HepG2 (cell line): ENCODE data around the gene GLYATL3. TPM values are rescaled to one million over a fixed set of nuclear protein-coding genes. Genes with fewer than 3 reads are reported as not detected.

Source experiments
- EHMT2 ChIP-seq: fragments of 200-600 bp; sonication (generic); IDR thresholded peaks from 2 replicates; pipeline ENCODE4 v1.7.0; 2017; ENCODE audit warnings: antibody characterized with exemption, low read depth, low read length, borderline replicate concordance
- GATAD2A ChIP-seq: IDR thresholded peaks from 2 replicates; pipeline ENCODE4 v1.6.1; 2016
- IRF2 ChIP-seq: IDR thresholded peaks from 2 replicates; pipeline ENCODE4 v1.6.1; 2018; ENCODE audit warnings: missing genetic modification reagents, missing compliant biosample characterization
- NFE2 ChIP-seq: sonication (generic); formaldehyde crosslinking; IDR thresholded peaks from 2 replicates; pipeline ENCODE4 v1.4.0; 2020; ENCODE audit warnings: missing genetic modification reagents
- POGZ ChIP-seq: sonication (generic); formaldehyde crosslinking; IDR thresholded peaks from 2 replicates; pipeline ENCODE4 v1.4.0; 2020; ENCODE audit warnings: mild to moderate bottlenecking, missing genetic modification reagents
- PRMT3 ChIP-seq: sonication (generic); formaldehyde crosslinking; IDR thresholded peaks from 2 replicates; pipeline ENCODE4 v1.8.1; 2022; ENCODE audit warnings: low read depth, mild to moderate bottlenecking, moderate library complexity, missing genetic modification reagents, borderline replicate concordance
- SMAD3 ChIP-seq: sonication (generic); formaldehyde crosslinking; IDR thresholded peaks from 2 replicates; pipeline ENCODE4 v1.4.0; 2020; ENCODE audit warnings: missing genetic modification reagents
- ZKSCAN1 ChIP-seq: fragments of 150-350 bp; IDR thresholded peaks from 2 replicates; pipeline ENCODE4 v1.6.1; 2014; ENCODE audit warnings: low read length
- ZNF558 ChIP-seq: sonication (generic); formaldehyde crosslinking; IDR thresholded peaks from 2 replicates; pipeline ENCODE4 v1.9.0; 2022; ENCODE audit warnings: mild to moderate bottlenecking, missing genetic modification reagents, borderline replicate concordance
- ZNF577 ChIP-seq: sonication (generic); formaldehyde crosslinking; IDR thresholded peaks from 2 replicates; pipeline ENCODE4 v1.4.0; 2020; ENCODE audit warnings: mild to moderate bottlenecking, low read depth, missing genetic modification reagents, borderline replicate concordance
- ZNF83 ChIP-seq: sonication (generic); formaldehyde crosslinking; IDR thresholded peaks from 2 replicates; pipeline ENCODE4 v1.4.0; 2020; ENCODE audit warnings: missing genetic modification reagents, mild to moderate bottlenecking, borderline replicate concordance
- polyA plus RNA-seq, 8 experiments: library from polyadenylated mRNA; depleted of rRNA in 3 of 8; stranded (reverse) in 7 of 8; unstranded in 1 of 8; fragments of >200 nt; fragmentation: Illumina TruSeq in 4 of 8; extraction: Trizol in 4 of 8; gene quantifications; 2 replicates each; pipeline versions ENCODE4 v1.2.1 to v1.2.3, GENCODE V29; 2011 to 2016; ENCODE audit warnings: low read depth in 4 of 8, missing spikeins in 1 of 8, mixed read lengths in 1 of 8; ENCODE audit not compliant: insufficient read depth in 1 of 8
- total RNA-seq, 5 experiments: library from RNA; depleted of rRNA; stranded (reverse); fragments of >200 nt; fragmentation: Illumina TruSeq; extraction: Trizol; gene quantifications; 2 replicates each; pipeline ENCODE4 v1.2.3, GENCODE V29; 2016; ENCODE audit warnings: low read depth in 1 of 5
- TF ChIP-seq, protein P1 (sequence below): IDR thresholded peaks from 2 replicates; pipeline ENCODE4 v1.6.1; 2012; ENCODE audit warnings: low read length, improper control_type of control experiment
- TF ChIP-seq, protein P2 (sequence below): sonication (generic); formaldehyde crosslinking; IDR thresholded peaks from 2 replicates; pipeline ENCODE4 v1.4.0; 2020; ENCODE audit warnings: mild to moderate bottlenecking, missing genetic modification reagents, borderline replicate concordance
- TF ChIP-seq, protein P3 (sequence below): sonication (generic); formaldehyde crosslinking; IDR thresholded peaks from 2 replicates; pipeline ENCODE4 v1.8.0; 2022; ENCODE audit warnings: missing genetic modification reagents, low read depth, mild to moderate bottlenecking, borderline replicate concordance
- TF ChIP-seq, protein P4 (sequence below): sonication (generic); formaldehyde crosslinking; conservative IDR thresholded peaks from 2 replicates; pipeline ENCODE4 v1.4.0; 2020; ENCODE audit warnings: missing genetic modification reagents
- TF ChIP-seq, protein P5 (sequence below): sonication (generic); formaldehyde crosslinking; IDR thresholded peaks from 2 replicates; pipeline ENCODE4 v1.9.0; 2021; ENCODE audit warnings: missing genetic modification reagents, mild to moderate bottlenecking, borderline replicate concordance

Gene GLYATL3
- total and polyA plus RNA-seq, 2 of the 13 experiments (the other 11 are each of a cell fraction or from before 2014, with no cell fraction given), result 0.05 TPM; not detected in 1

DNA sequence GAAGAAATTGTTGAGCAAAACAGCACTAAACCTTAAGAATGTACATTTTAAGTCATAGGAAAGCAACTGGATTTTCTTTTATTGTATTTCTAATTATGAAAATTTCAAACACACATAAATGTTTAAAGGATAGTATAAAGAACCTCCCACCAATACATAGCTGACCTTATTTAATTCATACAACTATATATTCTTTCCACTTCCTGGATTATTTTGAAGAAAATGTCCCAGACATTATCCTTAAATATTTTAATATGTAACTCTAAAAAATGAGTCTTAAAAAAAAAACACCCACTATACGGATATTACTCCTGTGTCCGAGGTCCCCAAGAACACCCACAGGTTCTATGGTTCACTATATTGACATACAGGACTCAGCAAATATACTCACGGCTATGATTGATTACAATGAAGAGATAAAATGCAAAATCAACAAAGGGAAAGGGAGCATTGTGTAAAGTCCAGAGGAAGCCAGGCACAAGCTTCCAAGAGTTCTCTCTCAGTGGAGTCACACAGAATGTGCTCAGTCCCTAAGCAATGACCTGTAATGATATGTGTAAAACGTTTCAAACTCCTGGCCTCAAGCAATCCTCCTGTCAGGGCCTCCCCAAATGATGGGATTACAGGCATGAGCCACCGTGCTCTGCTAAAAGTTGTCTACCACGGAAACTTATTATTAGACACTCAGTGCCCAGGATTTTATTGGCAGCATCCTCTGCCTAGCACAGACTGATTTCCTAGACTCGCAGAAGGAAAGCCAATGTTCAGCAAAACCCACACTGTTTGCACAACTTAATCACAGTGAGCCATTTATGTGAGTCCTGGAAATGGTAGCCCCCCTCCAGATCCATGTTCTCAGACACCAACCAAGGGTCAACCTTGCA is 23.2 kb downstream of the GLYATL3 start (continued):
- TF ChIP-seq, protein P1, sequence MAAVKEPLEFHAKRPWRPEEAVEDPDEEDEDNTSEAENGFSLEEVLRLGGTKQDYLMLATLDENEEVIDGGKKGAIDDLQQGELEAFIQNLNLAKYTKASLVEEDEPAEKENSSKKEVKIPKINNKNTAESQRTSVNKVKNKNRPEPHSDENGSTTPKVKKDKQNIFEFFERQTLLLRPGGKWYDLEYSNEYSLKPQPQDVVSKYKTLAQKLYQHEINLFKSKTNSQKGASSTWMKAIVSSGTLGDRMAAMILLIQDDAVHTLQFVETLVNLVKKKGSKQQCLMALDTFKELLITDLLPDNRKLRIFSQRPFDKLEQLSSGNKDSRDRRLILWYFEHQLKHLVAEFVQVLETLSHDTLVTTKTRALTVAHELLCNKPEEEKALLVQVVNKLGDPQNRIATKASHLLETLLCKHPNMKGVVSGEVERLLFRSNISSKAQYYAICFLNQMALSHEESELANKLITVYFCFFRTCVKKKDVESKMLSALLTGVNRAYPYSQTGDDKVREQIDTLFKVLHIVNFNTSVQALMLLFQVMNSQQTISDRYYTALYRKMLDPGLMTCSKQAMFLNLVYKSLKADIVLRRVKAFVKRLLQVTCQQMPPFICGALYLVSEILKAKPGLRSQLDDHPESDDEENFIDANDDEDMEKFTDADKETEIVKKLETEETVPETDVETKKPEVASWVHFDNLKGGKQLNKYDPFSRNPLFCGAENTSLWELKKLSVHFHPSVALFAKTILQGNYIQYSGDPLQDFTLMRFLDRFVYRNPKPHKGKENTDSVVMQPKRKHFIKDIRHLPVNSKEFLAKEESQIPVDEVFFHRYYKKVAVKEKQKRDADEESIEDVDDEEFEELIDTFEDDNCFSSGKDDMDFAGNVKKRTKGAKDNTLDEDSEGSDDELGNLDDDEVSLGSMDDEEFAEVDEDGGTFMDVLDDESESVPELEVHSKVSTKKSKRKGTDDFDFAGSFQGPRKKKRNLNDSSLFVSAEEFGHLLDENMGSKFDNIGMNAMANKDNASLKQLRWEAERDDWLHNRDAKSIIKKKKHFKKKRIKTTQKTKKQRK, result no peak
- TF ChIP-seq ZKSCAN1, result no peak
- no peak for TF ChIP-seq NFE2 (CRISPR knock-in tag)
- no peak for TF ChIP-seq ZNF83
- TF ChIP-seq, protein P2, sequence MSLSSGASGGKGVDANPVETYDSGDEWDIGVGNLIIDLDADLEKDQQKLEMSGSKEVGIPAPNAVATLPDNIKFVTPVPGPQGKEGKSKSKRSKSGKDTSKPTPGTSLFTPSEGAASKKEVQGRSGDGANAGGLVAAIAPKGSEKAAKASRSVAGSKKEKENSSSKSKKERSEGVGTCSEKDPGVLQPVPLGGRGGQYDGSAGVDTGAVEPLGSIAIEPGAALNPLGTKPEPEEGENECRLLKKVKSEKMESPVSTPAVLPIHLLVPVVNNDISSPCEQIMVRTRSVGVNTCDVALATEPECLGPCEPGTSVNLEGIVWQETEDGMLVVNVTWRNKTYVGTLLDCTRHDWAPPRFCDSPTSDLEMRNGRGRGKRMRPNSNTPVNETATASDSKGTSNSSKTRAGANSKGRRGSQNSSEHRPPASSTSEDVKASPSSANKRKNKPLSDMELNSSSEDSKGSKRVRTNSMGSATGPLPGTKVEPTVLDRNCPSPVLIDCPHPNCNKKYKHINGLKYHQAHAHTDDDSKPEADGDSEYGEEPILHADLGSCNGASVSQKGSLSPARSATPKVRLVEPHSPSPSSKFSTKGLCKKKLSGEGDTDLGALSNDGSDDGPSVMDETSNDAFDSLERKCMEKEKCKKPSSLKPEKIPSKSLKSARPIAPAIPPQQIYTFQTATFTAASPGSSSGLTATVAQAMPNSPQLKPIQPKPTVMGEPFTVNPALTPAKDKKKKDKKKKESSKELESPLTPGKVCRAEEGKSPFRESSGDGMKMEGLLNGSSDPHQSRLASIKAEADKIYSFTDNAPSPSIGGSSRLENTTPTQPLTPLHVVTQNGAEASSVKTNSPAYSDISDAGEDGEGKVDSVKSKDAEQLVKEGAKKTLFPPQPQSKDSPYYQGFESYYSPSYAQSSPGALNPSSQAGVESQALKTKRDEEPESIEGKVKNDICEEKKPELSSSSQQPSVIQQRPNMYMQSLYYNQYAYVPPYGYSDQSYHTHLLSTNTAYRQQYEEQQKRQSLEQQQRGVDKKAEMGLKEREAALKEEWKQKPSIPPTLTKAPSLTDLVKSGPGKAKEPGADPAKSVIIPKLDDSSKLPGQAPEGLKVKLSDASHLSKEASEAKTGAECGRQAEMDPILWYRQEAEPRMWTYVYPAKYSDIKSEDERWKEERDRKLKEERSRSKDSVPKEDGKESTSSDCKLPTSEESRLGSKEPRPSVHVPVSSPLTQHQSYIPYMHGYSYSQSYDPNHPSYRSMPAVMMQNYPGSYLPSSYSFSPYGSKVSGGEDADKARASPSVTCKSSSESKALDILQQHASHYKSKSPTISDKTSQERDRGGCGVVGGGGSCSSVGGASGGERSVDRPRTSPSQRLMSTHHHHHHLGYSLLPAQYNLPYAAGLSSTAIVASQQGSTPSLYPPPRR (CRISPR knock-in tag), result peak; percentile 99
- no peak for TF ChIP-seq PRMT3 (CRISPR knock-in tag)
- peak; percentile 97 for TF ChIP-seq POGZ
- TF ChIP-seq ZNF558 (CRISPR knock-in tag), result no peak
- peak; percentile 90 for TF ChIP-seq EHMT2
- TF ChIP-seq GATAD2A (CRISPR knock-in tag), result peak; percentile 99
- TF ChIP-seq ZNF577, result no peak
- TF ChIP-seq SMAD3, result peak; percentile 87
- TF ChIP-seq IRF2, result peak; percentile 87
- TF ChIP-seq, protein P3, sequence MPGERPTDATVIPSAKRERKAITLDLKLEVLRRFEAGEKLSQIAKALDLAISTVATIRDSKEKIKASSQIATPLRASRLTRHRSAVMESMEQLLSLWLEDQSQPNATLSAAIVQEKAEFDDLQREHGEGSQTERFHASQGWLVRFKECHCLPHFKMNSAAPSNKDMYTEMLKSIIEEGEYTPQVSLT (CRISPR knock-in tag), result no peak
- TF ChIP-seq, protein P4, sequence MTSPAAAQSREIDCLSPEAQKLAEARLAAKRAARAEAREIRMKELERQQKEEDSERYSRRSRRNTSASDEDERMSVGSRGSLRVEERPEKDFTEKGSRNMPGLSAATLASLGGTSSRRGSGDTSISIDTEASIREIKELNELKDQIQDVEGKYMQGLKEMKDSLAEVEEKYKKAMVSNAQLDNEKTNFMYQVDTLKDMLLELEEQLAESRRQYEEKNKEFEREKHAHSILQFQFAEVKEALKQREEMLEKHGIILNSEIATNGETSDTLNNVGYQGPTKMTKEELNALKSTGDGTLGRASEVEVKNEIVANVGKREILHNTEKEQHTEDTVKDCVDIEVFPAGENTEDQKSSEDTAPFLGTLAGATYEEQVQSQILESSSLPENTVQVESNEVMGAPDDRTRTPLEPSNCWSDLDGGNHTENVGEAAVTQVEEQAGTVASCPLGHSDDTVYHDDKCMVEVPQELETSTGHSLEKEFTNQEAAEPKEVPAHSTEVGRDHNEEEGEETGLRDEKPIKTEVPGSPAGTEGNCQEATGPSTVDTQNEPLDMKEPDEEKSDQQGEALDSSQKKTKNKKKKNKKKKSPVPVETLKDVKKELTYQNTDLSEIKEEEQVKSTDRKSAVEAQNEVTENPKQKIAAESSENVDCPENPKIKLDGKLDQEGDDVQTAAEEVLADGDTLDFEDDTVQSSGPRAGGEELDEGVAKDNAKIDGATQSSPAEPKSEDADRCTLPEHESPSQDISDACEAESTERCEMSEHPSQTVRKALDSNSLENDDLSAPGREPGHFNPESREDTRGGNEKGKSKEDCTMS (CRISPR knock-in tag), result no peak
- TF ChIP-seq, protein P5, sequence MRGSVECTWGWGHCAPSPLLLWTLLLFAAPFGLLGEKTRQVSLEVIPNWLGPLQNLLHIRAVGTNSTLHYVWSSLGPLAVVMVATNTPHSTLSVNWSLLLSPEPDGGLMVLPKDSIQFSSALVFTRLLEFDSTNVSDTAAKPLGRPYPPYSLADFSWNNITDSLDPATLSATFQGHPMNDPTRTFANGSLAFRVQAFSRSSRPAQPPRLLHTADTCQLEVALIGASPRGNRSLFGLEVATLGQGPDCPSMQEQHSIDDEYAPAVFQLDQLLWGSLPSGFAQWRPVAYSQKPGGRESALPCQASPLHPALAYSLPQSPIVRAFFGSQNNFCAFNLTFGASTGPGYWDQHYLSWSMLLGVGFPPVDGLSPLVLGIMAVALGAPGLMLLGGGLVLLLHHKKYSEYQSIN (CRISPR knock-in tag), result no peak
